ENCODE results near the gene ZNF439. TPM values are rescaled to one million over a fixed set of nuclear protein-coding genes. Genes with fewer than 3 reads are reported as not detected.
"Not testable (repeated sequence)": the region's sequence is repeated elsewhere in the genome, so short reads cannot be mapped to it uniquely, and the experiment has no call there.

The ZNF439 gene
- total RNA-seq, 1 donor from 2014 or later = 6.5 TPM

DNA sequence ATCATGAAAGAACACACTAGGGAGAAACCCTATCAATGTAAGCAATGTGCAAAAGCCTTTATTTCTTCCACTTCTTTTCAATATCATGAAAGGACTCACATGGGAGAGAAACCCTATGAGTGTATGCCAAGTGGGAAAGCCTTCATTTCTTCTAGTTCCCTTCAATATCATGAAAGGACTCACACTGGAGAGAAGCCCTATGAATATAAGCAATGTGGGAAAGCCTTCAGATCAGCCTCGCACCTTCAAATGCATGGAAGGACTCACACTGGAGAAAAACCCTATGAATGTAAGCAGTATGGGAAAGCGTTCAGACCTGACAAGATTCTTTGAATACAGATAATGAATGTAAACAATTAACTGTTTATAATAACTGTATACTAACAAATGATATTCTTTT is 15.0 kb upstream of the ZNF439 start:
- no peaks in the 10 kb centered on the region for H3K4me1 ChIP-seq
- Mint-ChIP-seq H3K27me3 (ENCODE audit: insufficient read depth, low read depth) (peaks cover 2% of the 10 kb centered on the region), H3K4me1 (no peaks in the 10 kb centered on the region), H3K4me3 (no peak overlapping the region), H3K27ac (no peak overlapping the region), H3K36me3 (peaks cover 69% of the 10 kb centered on the region), H3K9me3 (peaks cover 80% of the 10 kb centered on the region)
- H3F3A ChIP-seq (ENCODE audit: low read depth) = peaks cover 8% of the 10 kb centered on the region
- no peak overlapping the region for H2AFZ ChIP-seq (replicated peaks)
- H3K9me3 ChIP-seq (ENCODE audit: low read depth) = peaks cover 44% of the 10 kb centered on the region
- no peak for DNase-seq (ENCODE audit: low spot score)
- TF ChIP-seq, protein P1, sequence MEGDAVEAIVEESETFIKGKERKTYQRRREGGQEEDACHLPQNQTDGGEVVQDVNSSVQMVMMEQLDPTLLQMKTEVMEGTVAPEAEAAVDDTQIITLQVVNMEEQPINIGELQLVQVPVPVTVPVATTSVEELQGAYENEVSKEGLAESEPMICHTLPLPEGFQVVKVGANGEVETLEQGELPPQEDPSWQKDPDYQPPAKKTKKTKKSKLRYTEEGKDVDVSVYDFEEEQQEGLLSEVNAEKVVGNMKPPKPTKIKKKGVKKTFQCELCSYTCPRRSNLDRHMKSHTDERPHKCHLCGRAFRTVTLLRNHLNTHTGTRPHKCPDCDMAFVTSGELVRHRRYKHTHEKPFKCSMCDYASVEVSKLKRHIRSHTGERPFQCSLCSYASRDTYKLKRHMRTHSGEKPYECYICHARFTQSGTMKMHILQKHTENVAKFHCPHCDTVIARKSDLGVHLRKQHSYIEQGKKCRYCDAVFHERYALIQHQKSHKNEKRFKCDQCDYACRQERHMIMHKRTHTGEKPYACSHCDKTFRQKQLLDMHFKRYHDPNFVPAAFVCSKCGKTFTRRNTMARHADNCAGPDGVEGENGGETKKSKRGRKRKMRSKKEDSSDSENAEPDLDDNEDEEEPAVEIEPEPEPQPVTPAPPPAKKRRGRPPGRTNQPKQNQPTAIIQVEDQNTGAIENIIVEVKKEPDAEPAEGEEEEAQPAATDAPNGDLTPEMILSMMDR (IDR thresholded peaks at IDR 0.05) = no peak
- TF ChIP-seq EZH2phosphoT487 (IDR thresholded peaks at IDR 0.05) (no peak), EZH2 (IDR thresholded peaks at IDR 0.05) (no peak)
- no peak overlapping the region for H3K4me3 ChIP-seq
- H3K9ac ChIP-seq = no peak overlapping the region
- H3K27ac ChIP-seq = no peak overlapping the region
- no peaks in the 10 kb centered on the region for H3K27me3 ChIP-seq
- H3K4me2 ChIP-seq = no peak overlapping the region
- peaks cover 38% of the 10 kb centered on the region for H3K36me3 ChIP-seq
- H3K79me2 ChIP-seq (ENCODE audit: low read depth) = no peaks in the 10 kb centered on the region
- H4K20me1 ChIP-seq (ENCODE audit: low read depth) = no peaks in the 10 kb centered on the region

DNA sequence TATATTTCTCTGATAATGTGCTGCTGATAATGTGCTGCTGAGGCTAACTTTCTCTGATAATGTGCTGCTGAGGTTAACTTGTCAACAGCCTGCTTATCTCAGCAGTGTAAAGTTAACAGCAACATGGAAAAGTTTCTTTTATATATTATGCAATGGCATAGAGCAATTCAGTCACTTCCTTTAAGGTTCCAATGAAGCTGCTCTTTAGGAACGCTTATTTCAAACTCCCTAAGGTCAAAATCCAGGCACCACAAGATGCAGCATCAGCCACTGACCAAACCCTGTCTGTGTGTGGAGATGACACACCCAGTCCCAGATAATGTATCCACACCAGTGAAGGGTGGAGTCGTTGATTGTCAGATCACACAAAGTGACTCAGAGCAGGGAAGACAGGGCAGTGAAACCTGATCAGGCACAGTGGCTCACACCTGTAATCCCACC is 12.9 kb upstream of the ZNF439 start:
- Histone ChIP-seq H3K9me3 (ENCODE audit: low read depth) (peaks cover 44% of the 10 kb centered on the region), H3K36me3 (peaks cover 38% of the 10 kb centered on the region)
- not testable (repeated sequence) for H3K9ac ChIP-seq; H3K4me1 ChIP-seq; DNase-seq (ENCODE audit: low spot score); H3K79me2 ChIP-seq (ENCODE audit: low read depth); H2AFZ ChIP-seq (replicated peaks); H3K27me3 ChIP-seq; H3K27ac Mint-ChIP-seq; H4K20me1 ChIP-seq (ENCODE audit: low read depth); H3K4me3 Mint-ChIP-seq; H3K4me3 ChIP-seq; H3F3A ChIP-seq (ENCODE audit: low read depth); H3K4me1 Mint-ChIP-seq; H3K27me3 Mint-ChIP-seq (ENCODE audit: insufficient read depth, low read depth); H3K27ac ChIP-seq; H3K4me2 ChIP-seq
- peaks cover 50% of the 10 kb centered on the region for H3K36me3 Mint-ChIP-seq
- peaks cover 68% of the 10 kb centered on the region for H3K9me3 Mint-ChIP-seq

DNA sequence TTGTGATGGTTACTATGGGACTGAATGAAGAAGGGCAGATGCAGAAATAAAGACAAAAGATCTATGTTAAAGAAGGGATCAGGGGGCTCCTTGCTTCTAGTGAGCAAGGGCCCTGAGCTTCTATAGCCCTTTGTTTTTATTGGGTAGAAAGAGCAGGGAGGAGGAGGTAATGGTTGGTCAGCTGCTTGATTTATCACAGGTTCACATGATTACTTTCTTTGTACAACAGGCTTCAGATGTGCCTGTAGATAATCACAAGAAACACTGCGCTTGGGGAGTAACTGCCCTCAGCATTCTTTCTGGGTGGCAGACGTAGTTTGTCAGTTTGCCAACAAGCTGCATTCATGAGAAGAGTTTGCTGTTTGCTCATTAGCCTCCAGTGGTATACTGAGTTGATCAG is 4.8 kb upstream of the ZNF439 start:
- peaks cover 36% of the 10 kb centered on the region for H3K9me3 Mint-ChIP-seq
- H3F3A ChIP-seq (ENCODE audit: low read depth) = no peaks in the 10 kb centered on the region
- H3K4me3 ChIP-seq = no peak overlapping the region
- no peak overlapping the region for H3K27ac ChIP-seq
- H3K36me3 Mint-ChIP-seq = peaks cover 4% of the 10 kb centered on the region
- no peaks in the 10 kb centered on the region for H3K27me3 ChIP-seq
- no peak overlapping the region for H3K27ac Mint-ChIP-seq
- H3K36me3 ChIP-seq = no peaks in the 10 kb centered on the region
- H3K4me3 Mint-ChIP-seq = no peak overlapping the region
- TF ChIP-seq, protein P1 (IDR thresholded peaks at IDR 0.05) = no peak
- no peak for TF ChIP-seq EZH2phosphoT487 (IDR thresholded peaks at IDR 0.05)
- TF ChIP-seq EZH2 (IDR thresholded peaks at IDR 0.05) = no peak
- H2AFZ ChIP-seq (replicated peaks) = no peak overlapping the region
- no peaks in the 10 kb centered on the region for H3K4me1 Mint-ChIP-seq
- H3K4me1 ChIP-seq = no peaks in the 10 kb centered on the region
- H3K4me2 ChIP-seq = no peak overlapping the region
- DNase-seq (ENCODE audit: low spot score) = no peak
- no peak overlapping the region for H3K9ac ChIP-seq
- no peaks in the 10 kb centered on the region for H3K79me2 ChIP-seq (ENCODE audit: low read depth)
- peaks cover 2% of the 10 kb centered on the region for H3K27me3 Mint-ChIP-seq (ENCODE audit: insufficient read depth, low read depth)
- H4K20me1 ChIP-seq (ENCODE audit: low read depth) = no peaks in the 10 kb centered on the region
- no peaks in the 10 kb centered on the region for H3K9me3 ChIP-seq (ENCODE audit: low read depth)

DNA sequence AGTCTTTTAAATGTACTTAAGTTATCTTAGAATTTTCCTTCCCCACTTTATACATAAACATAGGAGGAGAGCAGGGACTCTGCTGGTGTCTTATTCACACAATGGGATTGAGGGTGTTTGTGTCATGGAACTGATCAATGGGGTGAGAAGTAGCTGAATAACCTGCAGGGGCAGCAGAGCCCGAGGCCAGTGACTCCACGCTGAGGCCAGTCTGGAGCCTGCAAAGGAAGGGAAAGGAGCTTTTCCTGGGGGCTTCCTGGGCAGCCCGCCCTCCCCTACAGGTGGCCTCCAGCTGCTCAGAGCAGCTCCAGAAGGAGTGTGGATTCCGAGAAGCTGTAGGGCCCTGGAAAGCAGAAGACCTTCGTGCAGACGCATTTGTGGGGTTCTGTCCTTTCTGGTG is 911 bp upstream of the ZNF439 start:
- not testable (repeated sequence) for H3K4me1 ChIP-seq; H3K4me3 Mint-ChIP-seq; H3K4me2 ChIP-seq; H3K27me3 ChIP-seq; H3K9ac ChIP-seq; H3K79me2 ChIP-seq (ENCODE audit: low read depth); H4K20me1 ChIP-seq (ENCODE audit: low read depth); H3K36me3 Mint-ChIP-seq; H2AFZ ChIP-seq (replicated peaks); H3K4me3 ChIP-seq; H3F3A ChIP-seq (ENCODE audit: low read depth); H3K27me3 Mint-ChIP-seq (ENCODE audit: insufficient read depth, low read depth); H3K9me3 ChIP-seq (ENCODE audit: low read depth); H3K27ac Mint-ChIP-seq; H3K4me1 Mint-ChIP-seq; H3K27ac ChIP-seq; H3K36me3 ChIP-seq
- H3K9me3 Mint-ChIP-seq = peaks cover 33% of the 10 kb centered on the region
- DNase-seq (ENCODE audit: low spot score) = peak; percentile 52
- TF ChIP-seq, protein P1 (IDR thresholded peaks at IDR 0.05) = peak; percentile 34
